Neural cell (in vitro differentiated cells): ENCODE data around the gene TBL1XR1.

ENCODE experiments used
- CTCF ChIP-seq: fragments of 450-650 bp; IDR thresholded peaks from 2 replicates; pipeline ENCODE4 v1.5.1; 2014; ENCODE audit warnings: antibody characterized with exemption, mild to moderate bottlenecking, moderate library complexity; ENCODE audit not compliant: poor library complexity, severe bottlenecking
- EZH2 ChIP-seq: fragments of 200-600, 300-800 bp; shearing (Covaris generic), sonication (generic); IDR thresholded peaks from 2 replicates; pipeline ENCODE4 v1.6.1; 2014; ENCODE audit warnings: antibody characterized with exemption, low read length, borderline replicate concordance, mild to moderate bottlenecking; ENCODE audit not compliant: insufficient read depth, poor library complexity, severe bottlenecking
- POLR2AphosphoS5 ChIP-seq: IDR thresholded peaks from 2 replicates; pipeline ENCODE4 v1.6.1; 2012
- TAF1 ChIP-seq: IDR thresholded peaks from 2 replicates; pipeline ENCODE4 v1.6.1; 2012; ENCODE audit warnings: low read depth

DNA sequence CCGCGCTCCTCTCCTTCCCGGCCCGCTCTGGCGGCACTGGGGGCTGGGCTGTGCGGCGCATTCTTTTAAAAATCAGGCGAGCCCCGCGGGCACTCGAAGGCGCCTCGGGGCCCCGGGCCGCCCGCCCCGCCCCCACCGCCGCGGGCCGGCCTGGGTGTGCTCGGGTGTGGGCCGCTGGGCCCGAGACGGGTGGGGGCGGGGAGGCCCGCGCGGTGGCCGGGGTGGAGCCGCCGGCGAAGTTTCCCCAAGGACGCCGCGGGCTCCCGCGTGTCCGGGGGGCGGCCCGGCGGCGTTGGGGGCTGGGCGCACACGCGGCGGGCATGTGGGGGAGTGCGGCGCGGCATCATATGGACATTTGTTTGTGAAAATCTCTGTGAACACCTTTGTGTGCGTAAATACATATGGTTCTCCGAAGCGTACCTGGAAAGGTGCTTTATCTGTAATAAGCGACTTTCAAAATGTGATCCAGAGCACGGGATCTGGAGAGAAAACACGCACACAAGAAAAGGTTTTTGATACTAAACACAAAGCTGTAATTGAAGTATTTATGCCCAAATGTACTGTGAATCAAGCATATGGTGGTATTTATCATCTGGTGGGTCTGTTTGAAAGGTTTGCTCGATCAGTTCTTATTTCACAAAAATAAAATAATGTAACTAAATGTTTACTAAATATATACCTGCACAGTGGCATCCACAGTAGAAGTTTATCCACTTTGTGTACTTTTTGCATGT is 612 bp upstream of the TBL1XR1 start:
- TF ChIP-seq CTCF (no peak), EZH2 (no peak), POLR2AphosphoS5 (no peak), TAF1 (no peak)
